IMR-90 (cell line): ENCODE data around the gene ZDHHC14. TPM values are rescaled to one million over a fixed set of nuclear protein-coding genes. Genes with fewer than 3 reads are reported as not detected.

Source experiments
- ATAC-seq: fragments of 200-7000 bp; cut with Tn5 transposase; 2 replicates; pipeline ENCODE4 v1.9.1; 2020; ENCODE audit warnings: low read depth, mild to moderate bottlenecking, moderate library complexity
- BruUV-seq: library from RNA; stranded (reverse); fragments of 400-500 nt; replicated peaks from 2 replicates; lab custom pipeline; 2021; lab: Mats Ljungman, UMichigan
- CTCF ChIA-PET: fragments of 300-600 bp; formaldehyde crosslinking; extraction: SDS; loops from one replicate; lab custom pipeline; 2021; ENCODE audit warnings: antibody characterized with exemption; lab: Yijun Ruan, JAX
- POLR2A ChIA-PET: fragments of 300-600 bp; sonication (Branson Sonifier 250); formaldehyde crosslinking; loops from one replicate; lab custom pipeline; 2022; ENCODE audit warnings: antibody characterized with exemption; ENCODE audit not compliant: unreplicated experiment; lab: Charles Lee
- DNase-seq: peaks from one replicate; pipeline ENCODE4 v3.0.0; 2013
- H2AFZ ChIP-seq: replicated peaks from 2 replicates; pipeline ENCODE3; 2013; ENCODE audit warnings: low read length, mild to moderate bottlenecking; ENCODE audit not compliant: poor library complexity
- H2AK5ac ChIP-seq: 2 replicates; pipeline ENCODE4 v1.6.1; 2013; ENCODE audit warnings: low read depth, low read length, inconsistent platforms
- H2AK9ac ChIP-seq: replicated peaks from 2 replicates; pipeline ENCODE3; 2013; ENCODE audit warnings: mild to moderate bottlenecking, low read depth, low read length, moderate library complexity; ENCODE audit not compliant: poor library complexity
- H2BK120ac ChIP-seq: 2 replicates; pipeline ENCODE4 v1.6.1; 2013; ENCODE audit warnings: low read depth, low read length, inconsistent platforms
- H2BK15ac ChIP-seq: 3 replicates; pipeline ENCODE4 v1.6.1; 2013; ENCODE audit warnings: low read depth, low read length, inconsistent platforms
- H2BK20ac ChIP-seq: 2 replicates; pipeline ENCODE4 v1.6.1; 2013; ENCODE audit warnings: low read depth, mild to moderate bottlenecking, inconsistent platforms, low read length, moderate library complexity
- H2BK5ac ChIP-seq: 2 replicates; pipeline ENCODE4 v1.6.1; 2013; ENCODE audit warnings: mild to moderate bottlenecking, low read depth, low read length, inconsistent platforms; ENCODE audit not compliant: poor library complexity, severe bottlenecking
- H3K14ac ChIP-seq: replicated peaks from 2 replicates; pipeline ENCODE4 v1.6.1; 2013; ENCODE audit warnings: low read depth, low read length, inconsistent platforms
- H3K18ac ChIP-seq: 2 replicates; pipeline ENCODE4 v1.6.1; 2013; ENCODE audit warnings: low read depth, low read length, control low read depth
- H3K23ac ChIP-seq: 2 replicates; pipeline ENCODE4 v1.6.1; 2013; ENCODE audit warnings: low read depth, low read length, inconsistent platforms
- H3K27ac ChIP-seq: 2 replicates; pipeline ENCODE4 v1.5.1; 2013; ENCODE audit warnings: mild to moderate bottlenecking, control low read depth, low read length; ENCODE audit not compliant: insufficient read depth
- H3K27me3 ChIP-seq: 2 replicates; pipeline ENCODE4 v1.6.1; 2013; ENCODE audit warnings: low read length; ENCODE audit not compliant: control insufficient read depth, insufficient read depth
- H3K36me3 ChIP-seq: 2 replicates; pipeline ENCODE4 v1.6.1; 2013; ENCODE audit warnings: low read length, mixed read lengths; ENCODE audit not compliant: control insufficient read depth, insufficient read depth
- H3K4ac ChIP-seq: 2 replicates; pipeline ENCODE4 v1.6.1; 2013; ENCODE audit warnings: low read depth, low read length, inconsistent platforms
- H3K4me1 ChIP-seq: 2 replicates; pipeline ENCODE4 v1.6.1; 2013; ENCODE audit warnings: low read length, mixed read lengths; ENCODE audit not compliant: control insufficient read depth, insufficient read depth
- H3K4me2 ChIP-seq: 2 replicates; pipeline ENCODE4 v1.6.1; 2013; ENCODE audit warnings: low read depth, mild to moderate bottlenecking, control low read depth, low read length, moderate library complexity
- H3K4me3 ChIP-seq: 2 replicates; pipeline ENCODE4 v1.5.1; 2013; ENCODE audit warnings: low read depth, mild to moderate bottlenecking, control low read depth, low read length, moderate library complexity; ENCODE audit not compliant: insufficient read depth
- H3K56ac ChIP-seq: 2 replicates; pipeline ENCODE4 v1.6.1; 2013; ENCODE audit warnings: low read length, inconsistent platforms; ENCODE audit not compliant: insufficient read depth; ENCODE audit errors: extremely low read depth
- H3K79me1 ChIP-seq, 2 experiments: 2 replicates each; pipeline ENCODE4 v1.6.1; 2013; ENCODE audit warnings: low read length in 2 of 2, inconsistent platforms in 1 of 2, low read depth in 1 of 2
- H3K9ac ChIP-seq: 2 replicates; pipeline ENCODE4 v1.6.1; 2013; ENCODE audit warnings: low read depth, low read length, control low read depth
- H3K9me1 ChIP-seq: 2 replicates; pipeline ENCODE4 v1.6.1; 2013; ENCODE audit warnings: low read length, inconsistent platforms; ENCODE audit not compliant: insufficient read depth
- H3K9me3 ChIP-seq: 2 replicates; pipeline ENCODE4 v1.6.1; 2013; ENCODE audit warnings: low read length; ENCODE audit not compliant: control insufficient read depth, insufficient read depth
- H4K20me1 ChIP-seq: 2 replicates; pipeline ENCODE4 v1.6.1; 2013; ENCODE audit warnings: low read length, inconsistent platforms; ENCODE audit not compliant: insufficient read depth
- H4K5ac ChIP-seq: 2 replicates; pipeline ENCODE4 v1.6.1; 2013; ENCODE audit warnings: mild to moderate bottlenecking, low read depth, low read length, control low read depth
- H4K8ac ChIP-seq, 2 experiments: 2 replicates each; pipeline ENCODE4 v1.6.1; 2013; ENCODE audit warnings: low read depth in 2 of 2, low read length in 2 of 2, control low read depth in 1 of 2, inconsistent platforms in 1 of 2
- H4K91ac ChIP-seq: 2 replicates; pipeline ENCODE4 v1.6.1; 2013; ENCODE audit warnings: low read depth, low read length, inconsistent platforms; ENCODE audit not compliant: insufficient read depth
- NFE2L2 ChIP-seq: fragments of 150-350 bp; IDR thresholded peaks from 2 replicates; pipeline ENCODE4 v1.6.1; 2016; ENCODE audit warnings: low read depth, mild to moderate bottlenecking, low read length
- SMC3 ChIP-seq: fragments of 150-350 bp; IDR thresholded peaks from 2 replicates; pipeline ENCODE4 v1.6.1; 2016; ENCODE audit warnings: low read depth, mild to moderate bottlenecking, antibody characterized with exemption, low read length, moderate library complexity
- WGBS, 2 experiments: methylation state at CpG; one replicate each; pipeline versions ENCODE4 v1.1.5 to v1.1.7; 2013; ENCODE audit warnings: missing lambda C conversion rate in 2 of 2; ENCODE audit not compliant: insufficient read length in 1 of 2; ENCODE audit errors: extremely low coverage in 2 of 2; 5-methylcytosine and 5-hydroxymethylcytosine counted together
- dilution Hi-C: fragments of 300-500 bp; cut with HindIII; formaldehyde crosslinking; loops from one replicate; pipeline ENCODE4 v1.14.3; 2018; ENCODE audit warnings: low sequenced_read_pairs; ENCODE audit not compliant: unreplicated experiment
- in situ Hi-C: fragments of 300-500 bp; cut with MboI; formaldehyde crosslinking; loops from 3 replicates; pipeline ENCODE4 v1.14.3; 2019; ENCODE audit warnings: low sequenced_read_pairs, inconsistent platforms, mixed read lengths
- intact Hi-C: fragments of 100-400 bp; cut with micrococcal nuclease; formaldehyde crosslinking; loops from 2 replicates; pipeline ENCODE4 v1.10.0; 2022
- polyA plus RNA-seq, 3 experiments: library from polyadenylated mRNA; depleted of rRNA; stranded (reverse); fragments of >200 nt; gene quantifications; 2 replicates each; pipeline ENCODE4 v1.2.3, GENCODE V29; 2012; ENCODE audit warnings: low replicate concordance in 1 of 3
- total RNA-seq: library from RNA; depleted of rRNA; stranded (reverse); fragments of >200 nt; gene quantifications from 2 replicates; pipeline ENCODE4 v1.2.3, GENCODE V29; 2012

The ZDHHC14 gene
- total and polyA plus RNA-seq, 2 of the 4 experiments (the other 2 are of a cell fraction) = 0.90 to 2.0 TPM

DNA sequence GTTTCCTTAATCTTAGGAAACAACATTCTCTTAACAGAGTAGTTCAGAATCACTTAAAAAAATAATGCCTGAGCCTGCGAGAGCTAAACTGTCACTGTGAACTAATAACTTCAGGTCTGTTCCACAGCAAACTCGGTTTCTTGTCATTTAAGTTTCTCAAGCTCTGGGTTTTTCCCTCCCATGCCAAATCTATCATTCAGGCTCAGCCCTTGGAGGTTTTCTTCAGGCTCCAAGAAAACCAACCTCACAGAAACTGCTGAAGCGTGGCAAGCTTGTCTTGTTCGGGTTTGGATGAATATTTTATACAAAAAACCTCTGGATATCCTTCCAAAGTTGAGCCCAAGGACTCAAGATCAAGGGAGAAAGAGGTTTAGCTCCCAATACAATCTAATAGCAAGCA is 342.4 kb downstream of the ZDHHC14 start:
- no TSS peak for BruUV-seq
- POLR2A ChIA-PET = no interaction called here
- H3K9ac ChIP-seq = no peak overlapping the region

More for the DNA sequence above, 342.4 kb downstream of the ZDHHC14 start:
- H4K8ac ChIP-seq = no peak overlapping the region
- no peaks in the 10 kb centered on the region for H3K79me1 ChIP-seq
- no peaks in the 10 kb centered on the region for H4K20me1 ChIP-seq
- no peak overlapping the region for H3K4me2 ChIP-seq
- H2BK5ac ChIP-seq = no peak overlapping the region
- H3K4ac ChIP-seq = no peak overlapping the region
- no peak overlapping the region for H2BK120ac ChIP-seq
- H3K14ac ChIP-seq = no peak overlapping the region
- no peak for ATAC-seq
- intact Hi-C loops = no loop called here
- H2AFZ ChIP-seq = no peak overlapping the region
- no peak overlapping the region for H2BK20ac ChIP-seq
- CTCF ChIA-PET = interaction anchor here (1.5 kb wide), 1 partner anchor 54 kb away, joined by 3 read pairs; no protein-coding TSS in a partner anchor
- H3K27ac ChIP-seq = no peak overlapping the region
- TF ChIP-seq NFE2L2 (no peak), SMC3 (no peak)
- H3K18ac ChIP-seq = no peak overlapping the region
- WGBS, 2 experiments = no CpG with 5 or more reads among the region's 4 CpGs
- H2AK5ac ChIP-seq = no peak overlapping the region
- no peak overlapping the region for H4K91ac ChIP-seq
- H3K9me3 ChIP-seq = peaks cover 12% of the 10 kb centered on the region
- H3K4me1 ChIP-seq = peaks cover 5% of the 10 kb centered on the region; the same call in 1 of the 2 replicates
- no peak overlapping the region for H4K5ac ChIP-seq
- no peak overlapping the region for H3K56ac ChIP-seq
- H3K23ac ChIP-seq = no peak overlapping the region
- no peaks in the 10 kb centered on the region for H3K9me1 ChIP-seq
- no peak overlapping the region for H3K4me3 ChIP-seq
- in situ Hi-C loops = no loop called here
- no peak overlapping the region for H2BK15ac ChIP-seq
- dilution Hi-C loops = no loop called here
- H3K27me3 ChIP-seq = peaks cover 8% of the 10 kb centered on the region
- no peak overlapping the region for H2AK9ac ChIP-seq
- no peaks in the 10 kb centered on the region for H3K36me3 ChIP-seq
- no peak for DNase-seq
